Activated CD8-positive, alpha-beta T cell treated with anti-CD3 and anti-CD28 coated beads, Interleukin-2, amount 10 ng/mL, durations not matched to agents 7 days and 5 days (primary cell): Measurements from ENCODE around the gene VNN1. TPM values are rescaled to one million over a fixed set of nuclear protein-coding genes. Genes with fewer than 3 reads are reported as not detected.
"Not testable (repeated sequence)": the region's sequence is repeated elsewhere in the genome, so short reads cannot be mapped to it uniquely, and the experiment has no call there.

Source experiments
- ATAC-seq: fragments of 150-1000 bp; cut with Tn5 transposase; one replicate; pipeline ENCODE4 v1.10.0; 2021; ENCODE audit warnings: moderate library complexity
- CTCF ChIA-PET: fragments of 350-600 bp; sonication (Branson Sonifier 250); formaldehyde crosslinking; loops from one replicate; lab custom pipeline; 2021; ENCODE audit warnings: antibody characterized with exemption; lab: Charles Lee
- POLR2A ChIA-PET: fragments of 350-600 bp; sonication (Branson Sonifier 250); formaldehyde crosslinking; loops from one replicate; lab custom pipeline; 2021; ENCODE audit warnings: antibody characterized with exemption; lab: Charles Lee
- DNase-seq: peaks from one replicate; pipeline ENCODE4 v3.0.0-alpha.2; 2020
- H3K27ac Mint-ChIP-seq: one replicate; pipeline ENCODE4 v1.8.0; 2021; ENCODE audit warnings: mild to moderate bottlenecking, mixed read lengths
- H3K27me3 Mint-ChIP-seq: one replicate; pipeline ENCODE4 v1.8.0; 2021; ENCODE audit warnings: low read depth, mixed read lengths
- H3K36me3 Mint-ChIP-seq: one replicate; pipeline ENCODE4 v1.8.0; 2021; ENCODE audit warnings: low read depth, mixed read lengths
- H3K4me1 Mint-ChIP-seq: one replicate; pipeline ENCODE4 v1.8.0; 2021; ENCODE audit warnings: low read depth, mixed read lengths
- H3K4me3 Mint-ChIP-seq: one replicate; pipeline ENCODE4 v1.8.0; 2021; ENCODE audit warnings: mild to moderate bottlenecking, mixed read lengths
- H3K9me3 Mint-ChIP-seq: one replicate; pipeline ENCODE4 v1.8.0; 2022; ENCODE audit warnings: mixed read lengths; ENCODE audit not compliant: insufficient read depth
- total RNA-seq, 2 experiments: library from RNA; stranded (reverse); gene quantifications; one replicate each; pipeline ENCODE4 v1.2.3, GENCODE V29; 2021

Gene VNN1
- total RNA-seq, 2 experiments from 2014 or later = not detected

GRCh38 chr6:132637135-132637534 lies 76.7 kb downstream of the VNN1 start:
- CTCF ChIA-PET, H3K4me1 Mint-ChIP-seq, H3K9me3 Mint-ChIP-seq, POLR2A ChIA-PET, ATAC-seq, DNase-seq, H3K36me3 Mint-ChIP-seq, H3K4me3 Mint-ChIP-seq, H3K27ac Mint-ChIP-seq: not testable (repeated sequence)
- H3K27me3 Mint-ChIP-seq = peaks cover 40% of the 10 kb centered on the region

- H3K4me1 Mint-ChIP-seq, CTCF ChIA-PET, H3K4me3 Mint-ChIP-seq, H3K9me3 Mint-ChIP-seq, H3K27ac Mint-ChIP-seq, DNase-seq, POLR2A ChIA-PET, H3K36me3 Mint-ChIP-seq, ATAC-seq: not testable (repeated sequence)
- peaks cover 36% of the 10 kb centered on the region for H3K27me3 Mint-ChIP-seq
Observed at GRCh38 chr6:132635906-132636305, 77.9 kb downstream of the VNN1 start.

GRCh38 chr6:132635288-132635687 lies 78.6 kb downstream of the VNN1 start:
- H3K4me3 Mint-ChIP-seq, H3K27ac Mint-ChIP-seq, H3K4me1 Mint-ChIP-seq, DNase-seq, POLR2A ChIA-PET, ATAC-seq, H3K36me3 Mint-ChIP-seq, H3K9me3 Mint-ChIP-seq, CTCF ChIA-PET: not testable (repeated sequence)
- peaks cover 34% of the 10 kb centered on the region for H3K27me3 Mint-ChIP-seq

GRCh38 chr6:132634796-132635195 lies 79.1 kb downstream of the VNN1 start:
- ATAC-seq = no peak
- CTCF ChIA-PET = no interaction called here
- peaks cover 31% of the 10 kb centered on the region for H3K27me3 Mint-ChIP-seq
- H3K4me1 Mint-ChIP-seq = peaks cover 6% of the 10 kb centered on the region
- H3K27ac Mint-ChIP-seq = no peak overlapping the region
- H3K36me3 Mint-ChIP-seq = no peaks in the 10 kb centered on the region
- no peak for DNase-seq
- H3K4me3 Mint-ChIP-seq = no peak overlapping the region
- no peaks in the 10 kb centered on the region for H3K9me3 Mint-ChIP-seq
- POLR2A ChIA-PET = no interaction called here

- ChIA-PET POLR2A (no interaction called here), CTCF (no interaction called here)
- no peaks in the 10 kb centered on the region for H3K4me1 Mint-ChIP-seq
- H3K27ac Mint-ChIP-seq = no peak overlapping the region
- no peaks in the 10 kb centered on the region for H3K36me3 Mint-ChIP-seq
- ATAC-seq (no peak), DNase-seq (no peak)
- peaks cover 33% of the 10 kb centered on the region for H3K27me3 Mint-ChIP-seq
- H3K9me3 Mint-ChIP-seq = no peaks in the 10 kb centered on the region
- H3K4me3 Mint-ChIP-seq = no peak overlapping the region
Observed at GRCh38 chr6:132633362-132633761, 80.5 kb downstream of the VNN1 start.

Other genes starting within 250 kb of the VNN1 start
- gene STX7, start 200.9 kb downstream of the VNN1 start, total RNA-seq = 10 to 100 TPM; 16.0 to 16.4 TPM
- not detected for gene TAAR9, start 175.8 kb downstream of the VNN1 start, total RNA-seq
- gene TAAR8, start 161.4 kb downstream of the VNN1 start, total RNA-seq = not detected
- not detected for gene TAAR6, start 143.7 kb downstream of the VNN1 start, total RNA-seq
- not detected for gene TAAR5, start 124.3 kb downstream of the VNN1 start, total RNA-seq
- not detected for gene TAAR2, start 89.8 kb downstream of the VNN1 start, total RNA-seq
- gene TAAR1, start 54.9 kb downstream of the VNN1 start, total RNA-seq = not detected
- 10 to 100 TPM; 16.3 to 16.8 TPM for gene VNN2, start 43.8 kb upstream of the VNN1 start, total RNA-seq
- gene SLC18B1, start 84.6 kb upstream of the VNN1 start, total RNA-seq = 1 to 10 TPM; 6.0 to 6.3 TPM
- 1,000 to 10,000 TPM; 1,299 to 1,346 TPM for gene RPS12, start 100.5 kb upstream of the VNN1 start, total RNA-seq